Hepatocyte (in vitro differentiated cells): ENCODE measurements around the gene PTPRN2.

Experiments used
- EZH2 ChIP-seq: fragments of 200-600 bp; sonication (generic); IDR thresholded peaks from 2 replicates; pipeline ENCODE4 v1.6.1; 2016; ENCODE audit warnings: antibody characterized with exemption, mild to moderate bottlenecking, borderline replicate concordance
- EZH2phosphoT487 ChIP-seq: fragments of 200-600 bp; sonication (generic); IDR thresholded peaks from one replicate; pipeline ENCODE4 v1.6.1; 2018; ENCODE audit warnings: antibody characterized with exemption, mild to moderate bottlenecking, low read depth, moderate library complexity; ENCODE audit not compliant: unreplicated experiment, severe bottlenecking
- TF ChIP-seq, protein P1 (sequence below): fragments of 200-600 bp; sonication (generic); IDR thresholded peaks from 2 replicates; pipeline ENCODE4 v1.5.1; 2016; ENCODE audit warnings: antibody characterized with exemption, mild to moderate bottlenecking; ENCODE audit not compliant: poor library complexity

DNA sequence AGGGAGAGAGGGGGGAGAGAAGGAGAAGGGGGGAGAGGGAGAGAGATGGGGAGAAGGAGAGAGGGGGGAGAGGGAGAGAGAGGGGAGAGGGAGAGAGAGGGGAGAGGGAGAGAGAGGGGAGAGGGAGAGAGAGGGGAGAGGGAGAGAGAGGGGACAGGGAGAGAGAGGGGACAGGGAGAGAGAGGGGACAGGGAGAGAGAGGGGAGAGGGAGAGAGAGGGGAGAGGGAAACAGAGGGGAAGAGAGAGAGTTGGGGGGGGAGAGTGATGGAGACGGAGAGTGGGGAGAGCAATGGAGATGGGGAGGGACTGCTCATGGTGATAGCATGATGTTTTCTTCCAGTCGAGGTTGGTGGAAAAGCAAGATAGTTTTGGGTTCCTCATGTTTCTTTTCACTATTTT lies 1078.4 kb downstream of the PTPRN2 start:
- no peak for TF ChIP-seq EZH2
- TF ChIP-seq, protein P1, sequence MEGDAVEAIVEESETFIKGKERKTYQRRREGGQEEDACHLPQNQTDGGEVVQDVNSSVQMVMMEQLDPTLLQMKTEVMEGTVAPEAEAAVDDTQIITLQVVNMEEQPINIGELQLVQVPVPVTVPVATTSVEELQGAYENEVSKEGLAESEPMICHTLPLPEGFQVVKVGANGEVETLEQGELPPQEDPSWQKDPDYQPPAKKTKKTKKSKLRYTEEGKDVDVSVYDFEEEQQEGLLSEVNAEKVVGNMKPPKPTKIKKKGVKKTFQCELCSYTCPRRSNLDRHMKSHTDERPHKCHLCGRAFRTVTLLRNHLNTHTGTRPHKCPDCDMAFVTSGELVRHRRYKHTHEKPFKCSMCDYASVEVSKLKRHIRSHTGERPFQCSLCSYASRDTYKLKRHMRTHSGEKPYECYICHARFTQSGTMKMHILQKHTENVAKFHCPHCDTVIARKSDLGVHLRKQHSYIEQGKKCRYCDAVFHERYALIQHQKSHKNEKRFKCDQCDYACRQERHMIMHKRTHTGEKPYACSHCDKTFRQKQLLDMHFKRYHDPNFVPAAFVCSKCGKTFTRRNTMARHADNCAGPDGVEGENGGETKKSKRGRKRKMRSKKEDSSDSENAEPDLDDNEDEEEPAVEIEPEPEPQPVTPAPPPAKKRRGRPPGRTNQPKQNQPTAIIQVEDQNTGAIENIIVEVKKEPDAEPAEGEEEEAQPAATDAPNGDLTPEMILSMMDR, result no peak
- no peak for TF ChIP-seq EZH2phosphoT487
